AG10803 (cell line): ENCODE data around the gene COL24A1.

Experiments used
- DNase-seq: peaks from one replicate; pipeline ENCODE4 v3.0.0; 2010; ENCODE audit warnings: low read depth
- H3K4me3 ChIP-seq: 2 replicates; pipeline ENCODE4 v1.5.1; 2011; ENCODE audit warnings: mild to moderate bottlenecking, low read length, control low read depth
- TF ChIP-seq, protein P1 (sequence below): conservative IDR thresholded peaks from 2 replicates; pipeline ENCODE4 v1.5.1; 2011; ENCODE audit warnings: mild to moderate bottlenecking, low read length, control low read depth, inconsistent platforms

The COL24A1 gene

DNA sequence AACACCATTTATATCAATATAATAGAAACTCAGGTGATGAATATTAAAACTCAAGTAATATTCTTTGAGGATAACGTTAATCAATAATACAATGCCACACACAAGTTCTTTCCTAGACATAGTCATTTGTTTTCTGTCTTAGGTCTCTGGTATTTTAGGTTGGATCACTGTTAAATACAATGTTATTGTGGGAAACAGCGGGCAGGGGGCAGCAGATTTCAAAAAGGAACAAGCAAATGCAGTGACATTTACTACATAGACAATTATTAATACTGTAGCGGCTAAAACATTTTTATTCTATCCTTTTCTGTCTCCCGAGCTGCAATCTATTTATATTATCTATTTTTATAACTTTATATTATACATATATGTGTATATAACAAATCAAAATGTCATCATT is 261.9 kb downstream of the COL24A1 start:
- TF ChIP-seq, protein P1, sequence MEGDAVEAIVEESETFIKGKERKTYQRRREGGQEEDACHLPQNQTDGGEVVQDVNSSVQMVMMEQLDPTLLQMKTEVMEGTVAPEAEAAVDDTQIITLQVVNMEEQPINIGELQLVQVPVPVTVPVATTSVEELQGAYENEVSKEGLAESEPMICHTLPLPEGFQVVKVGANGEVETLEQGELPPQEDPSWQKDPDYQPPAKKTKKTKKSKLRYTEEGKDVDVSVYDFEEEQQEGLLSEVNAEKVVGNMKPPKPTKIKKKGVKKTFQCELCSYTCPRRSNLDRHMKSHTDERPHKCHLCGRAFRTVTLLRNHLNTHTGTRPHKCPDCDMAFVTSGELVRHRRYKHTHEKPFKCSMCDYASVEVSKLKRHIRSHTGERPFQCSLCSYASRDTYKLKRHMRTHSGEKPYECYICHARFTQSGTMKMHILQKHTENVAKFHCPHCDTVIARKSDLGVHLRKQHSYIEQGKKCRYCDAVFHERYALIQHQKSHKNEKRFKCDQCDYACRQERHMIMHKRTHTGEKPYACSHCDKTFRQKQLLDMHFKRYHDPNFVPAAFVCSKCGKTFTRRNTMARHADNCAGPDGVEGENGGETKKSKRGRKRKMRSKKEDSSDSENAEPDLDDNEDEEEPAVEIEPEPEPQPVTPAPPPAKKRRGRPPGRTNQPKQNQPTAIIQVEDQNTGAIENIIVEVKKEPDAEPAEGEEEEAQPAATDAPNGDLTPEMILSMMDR: peak; percentile 65

DNA sequence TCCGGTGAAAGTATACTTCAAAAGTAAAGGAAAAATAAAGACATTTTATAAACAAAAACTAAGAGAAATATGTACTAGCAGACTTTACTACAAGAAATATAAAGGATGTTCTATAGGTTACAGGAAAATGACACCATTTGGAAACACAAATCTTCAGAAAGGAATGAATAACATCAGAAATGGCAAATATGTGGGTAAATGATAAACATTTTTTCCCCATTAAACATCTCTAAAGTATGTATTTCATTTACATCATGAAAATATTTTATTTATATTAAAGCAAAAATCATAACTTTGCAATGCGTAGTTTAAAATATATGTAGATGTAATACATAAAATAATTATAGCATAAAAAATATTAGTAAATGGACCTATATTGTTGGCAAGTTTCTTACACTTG is 264.2 kb downstream of the COL24A1 start:
- TF ChIP-seq, protein P1: no peak
- no peak overlapping the region for H3K4me3 ChIP-seq
- no peak for DNase-seq

More for the DNA sequence above, 261.9 kb downstream of the COL24A1 start:
- H3K4me3 ChIP-seq: no peak overlapping the region
- peak; percentile 47 for DNase-seq

DNA sequence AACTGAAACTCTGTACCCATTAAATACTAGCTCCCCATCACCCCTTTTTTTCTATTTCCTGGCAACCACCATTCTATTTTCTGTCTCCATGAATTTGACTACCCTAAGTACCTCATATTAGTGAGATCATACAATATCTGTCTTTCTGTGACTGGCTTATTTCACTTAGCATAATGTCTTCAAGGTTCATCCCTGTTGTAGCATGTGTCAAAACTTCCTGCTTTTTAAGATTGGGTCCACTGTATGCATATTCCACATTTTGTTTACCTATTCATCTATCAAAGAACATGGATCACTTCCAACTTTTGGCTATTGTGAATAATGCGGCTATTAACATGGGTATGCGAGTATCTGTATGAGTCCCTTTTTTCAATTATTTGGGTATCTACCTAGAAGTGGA is 266.7 kb downstream of the COL24A1 start:
- TF ChIP-seq, protein P1: no peak
- DNase-seq: no peak
- H3K4me3 ChIP-seq: no peak overlapping the region

DNA sequence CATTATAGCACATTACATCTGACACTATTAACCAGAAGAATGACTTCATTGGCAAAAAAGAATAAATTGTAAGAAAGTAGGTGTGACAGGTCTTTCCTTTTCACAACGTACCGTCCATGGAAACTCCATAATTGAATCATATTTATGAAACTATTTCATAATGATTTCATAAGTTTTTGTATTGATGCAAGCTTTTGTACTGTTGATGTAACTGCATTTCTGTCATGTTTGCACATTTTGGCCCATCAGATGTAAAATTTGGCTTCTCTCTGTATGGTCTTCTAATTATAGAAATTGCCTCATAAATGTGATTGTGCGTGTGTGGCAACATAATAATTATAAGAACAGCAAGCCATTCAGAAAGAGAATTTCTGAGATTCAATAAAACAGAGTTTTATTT is 267.7 kb downstream of the COL24A1 start:
- no peak overlapping the region for H3K4me3 ChIP-seq
- TF ChIP-seq, protein P1: no peak
- DNase-seq: peak; percentile 46

DNA sequence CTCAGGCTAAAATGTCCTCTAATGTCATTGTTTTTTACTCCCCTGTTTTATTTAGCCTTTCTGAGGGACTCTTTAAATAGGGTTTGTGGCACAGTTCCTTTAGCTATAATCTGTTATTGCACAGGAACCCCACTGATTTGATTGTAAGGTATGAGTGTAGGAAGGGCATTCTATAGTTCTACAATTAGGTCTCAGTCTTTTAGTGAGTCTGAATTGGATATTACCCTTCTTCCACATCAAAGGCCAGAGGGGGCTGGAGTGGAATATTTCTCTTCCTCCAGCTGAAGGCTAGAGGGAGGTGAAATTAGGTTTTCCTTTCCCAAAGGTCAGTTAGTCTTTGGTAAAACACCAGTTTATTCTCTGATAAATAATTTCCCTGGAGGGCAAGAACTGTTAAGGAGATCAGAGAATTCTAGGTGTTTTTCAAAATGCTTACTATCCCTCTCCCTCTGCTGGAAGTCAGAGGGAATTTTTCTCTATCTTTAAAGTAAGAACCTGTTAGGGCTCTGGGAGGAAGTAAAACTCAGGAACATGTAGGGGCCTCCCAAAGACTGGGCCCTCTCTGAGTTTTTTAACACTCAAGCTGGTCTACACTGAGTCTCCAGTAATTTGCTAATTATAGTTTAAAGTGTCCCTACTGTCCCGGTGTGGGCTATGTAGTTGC is 272.1 kb downstream of the COL24A1 start:
- no peak overlapping the region for H3K4me3 ChIP-seq
- DNase-seq: peak; percentile 61
- TF ChIP-seq, protein P1: peak; percentile 73

DNA sequence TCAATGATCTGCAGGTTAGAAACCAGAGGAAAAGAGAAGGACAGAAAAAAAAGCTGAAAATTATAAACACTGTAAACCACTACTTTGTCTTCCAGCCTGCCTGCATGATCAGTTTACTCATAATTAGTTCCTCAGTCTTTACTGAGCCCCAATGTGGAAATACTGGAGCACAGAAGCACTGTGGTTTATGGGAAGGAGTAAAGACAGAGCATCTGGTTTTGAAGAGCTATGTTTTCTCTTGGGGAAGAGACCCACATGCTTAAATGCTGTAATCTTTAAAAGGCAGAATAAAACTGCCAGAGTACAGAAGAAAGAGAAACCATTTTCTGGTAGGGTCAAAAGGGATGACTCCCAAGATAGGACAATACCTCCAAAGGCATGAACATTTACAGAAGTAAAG is 289.4 kb downstream of the COL24A1 start:
- TF ChIP-seq, protein P1: no peak
- H3K4me3 ChIP-seq: no peak overlapping the region
- peak; percentile 62 for DNase-seq

DNA sequence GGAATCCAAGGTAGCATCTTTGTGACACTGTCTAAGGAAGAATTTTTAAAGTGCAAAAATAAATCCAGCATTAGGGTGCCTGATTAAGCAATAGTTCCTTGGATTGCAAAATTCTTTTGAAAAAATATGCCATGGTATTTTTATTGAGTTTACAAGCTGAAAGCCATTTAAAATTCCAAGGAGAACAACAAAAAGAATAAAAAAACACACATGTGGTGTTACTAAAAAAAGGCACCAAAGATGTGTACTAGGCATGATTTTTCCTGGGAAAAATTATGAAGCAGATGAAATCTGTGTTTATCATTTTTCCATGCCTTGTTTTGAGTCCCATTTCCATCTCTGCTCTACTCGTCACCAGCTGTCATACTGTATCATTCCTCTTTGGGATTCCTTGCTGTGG is 291.4 kb downstream of the COL24A1 start:
- H3K4me3 ChIP-seq: no peak overlapping the region; the same call in 1 of the 2 replicates
- peak; percentile 75 for DNase-seq
- TF ChIP-seq, protein P1: no peak
